ENCODE measurements around the gene FAM221B.

- TF ChIP-seq CTCF (conservative IDR thresholded peaks at IDR 0.05; ENCODE audit: low read depth, low read length) (no peak), EZH2 (IDR thresholded peaks at IDR 0.05; ENCODE audit: borderline replicate concordance, low read depth, low read length, poor library complexity, severe bottlenecking) (no peak)
These were observed 23.8 kb upstream of the FAM221B start for GRCh38 chr9:35852267-35852815.
